Thyroid gland (tissue), 4 donors: ENCODE measurements around the gene TMF1. TPM values are rescaled to one million over a fixed set of nuclear protein-coding genes. Genes with fewer than 3 reads are reported as not detected.

Experiments used
- DNase-seq, 2 donors: peaks; one replicate each; pipeline ENCODE4 v3.0.0-alpha.2; 2019
- H3K27ac ChIP-seq, 3 donors: fragments of 200-600 bp; sonication (generic); 1 replicate in 2 of 3; 2 replicates in 1 of 3; pipeline ENCODE4 v1.5.1; 2016 to 2019; ENCODE audit warnings: mild to moderate bottlenecking in 1 of 3, moderate library complexity in 1 of 3
- H3K27me3 ChIP-seq: fragments of 200-600 bp; sonication (generic); one replicate; pipeline ENCODE4 v1.5.1; 2019
- H3K36me3 ChIP-seq, 2 donors: fragments of 200-600 bp; sonication (generic); one replicate each; pipeline ENCODE4 v1.5.1; 2016 to 2019
- H3K4me1 ChIP-seq, 2 donors: fragments of 200-600 bp; sonication (generic); one replicate each; pipeline ENCODE4 v1.5.1; 2017 to 2019
- H3K4me3 ChIP-seq, 3 donors: fragments of 200-600 bp; sonication (generic); replicated peaks in 1 of 3; 1 replicate in 2 of 3; 2 replicates in 1 of 3; pipeline ENCODE4 v1.5.1; 2016; ENCODE audit warnings: mild to moderate bottlenecking in 1 of 3
- H3K9me3 ChIP-seq: fragments of 200-600 bp; sonication (generic); one replicate; pipeline ENCODE4 v1.5.1; 2017
- CTCF ChIP-seq, 6 experiments: fragments of 200-600 bp in 3 of 6; fragments of 450-650 bp in 3 of 6; sonication (generic) in 3 of 6; IDR thresholded peaks; one replicate each; pipeline ENCODE4 v1.5.1; 2016 to 2019; ENCODE audit warnings: antibody characterized with exemption in 6 of 6, mild to moderate bottlenecking in 2 of 6, inconsistent platforms in 1 of 6, moderate library complexity in 1 of 6
- POLR2A ChIP-seq, 2 donors: fragments of 450-650 bp; IDR thresholded peaks; one replicate each; pipeline ENCODE4 v1.6.1; 2017; ENCODE audit warnings: antibody characterized with exemption in 2 of 2, mild to moderate bottlenecking in 2 of 2, moderate library complexity in 1 of 2
- WGBS, 2 donors: methylation state at CpG; one replicate each; pipeline ENCODE4 v1.1.5; 2017; 5-methylcytosine and 5-hydroxymethylcytosine counted together
- intact Hi-C: fragments of 100-400 bp; cut with DNase I; formaldehyde crosslinking; loops from one replicate; pipeline ENCODE4 v1.15.1; 2023
- total RNA-seq, 4 donors: library from RNA; depleted of rRNA; stranded (reverse); fragments of >200 nt; gene quantifications; one replicate each; pipeline ENCODE4 v1.2.3, GENCODE V29; 2016

The TMF1 gene
- 10 to 100 TPM; 44.3 to 53.2 (median 50.3) TPM for total RNA-seq

DNA sequence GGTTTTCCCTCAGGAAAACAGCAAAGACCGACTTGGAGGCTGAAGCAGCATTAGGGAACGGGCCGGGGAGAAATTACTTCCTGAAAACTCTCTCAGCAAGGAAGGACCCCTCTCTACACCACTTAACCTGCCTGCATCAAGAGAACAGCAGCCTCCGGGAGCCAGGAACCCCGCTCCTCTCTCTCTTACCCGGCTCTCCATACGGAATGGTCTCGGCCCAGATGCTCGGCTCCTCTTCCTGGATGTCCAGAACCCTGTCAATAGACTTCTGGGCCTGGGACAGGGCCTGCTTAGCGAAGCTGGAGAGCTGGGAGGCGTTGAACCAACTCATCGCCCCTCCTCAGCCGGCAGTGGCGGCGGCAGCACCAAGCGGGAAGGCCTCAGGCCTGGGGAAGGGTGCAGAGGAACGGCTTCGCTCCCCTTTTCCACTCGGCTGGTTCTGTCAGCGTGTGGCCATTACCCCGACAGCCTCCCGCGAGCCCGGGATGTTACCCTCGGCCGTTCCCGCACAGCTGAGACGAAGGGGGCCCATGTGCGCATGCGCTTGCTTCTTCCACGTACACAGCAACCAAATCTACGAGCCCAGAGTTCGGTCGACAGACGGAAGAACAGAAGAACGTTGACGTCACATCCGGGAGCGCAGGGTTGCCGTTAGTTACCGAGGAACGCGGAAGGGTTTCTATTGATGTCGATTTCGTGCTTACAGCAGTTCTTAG lies at the start of gene TMF1:
TMF1 (minus strand) TSS at position 578 of the 716 bp plus-strand sequence; CDS start at position 331, 247 bp downstream.
- Histone ChIP-seq H3K4me1 (peaks cover 14 to 21% of the 10 kb centered on the region in 2 donors), H3K4me3 (peak within 1 kb of the TSS; percentile 44 to 90 (median 83)), H3K9me3 (no peaks in the 10 kb centered on the region), H3K36me3 (peaks cover 15% of the 10 kb centered on the region in 2 donors), H3K27ac (peak within 1 kb of the TSS; percentile 96 to 97 (median 96)), H3K27me3 (no peaks in the 10 kb centered on the region)
- TF ChIP-seq POLR2A (IDR thresholded peaks at IDR 0.05): peak; percentile 58 to 95
- no peak for TF ChIP-seq CTCF (IDR thresholded peaks at IDR 0.05)
- peak; percentile 98 to 99 for DNase-seq
- WGBS, 2 donors: 0% methylated on average over 27 to 32 of the region's 45 CpGs
- intact Hi-C loops: no loop called here

GRCh38 chr3:69099576-69099975 lies 47.4 kb upstream of the TMF1 start:
- Histone ChIP-seq H3K36me3 (peaks cover 13 to 25% of the 10 kb centered on the region in 2 donors), H3K27ac (no peak overlapping the region), H3K9me3 (no peaks in the 10 kb centered on the region), H3K4me3 (no peak overlapping the region), H3K27me3 (no peaks in the 10 kb centered on the region), H3K4me1 (peaks cover 5 to 18% of the 10 kb centered on the region in 2 donors)
- intact Hi-C loops: no loop called here
- TF ChIP-seq CTCF (IDR thresholded peaks at IDR 0.05) (no peak), POLR2A (IDR thresholded peaks at IDR 0.05) (no peak)
- DNase-seq: no peak
- 94 to 95% methylated on average over 4 of the region's 4 CpGs for WGBS, 2 donors

DNA sequence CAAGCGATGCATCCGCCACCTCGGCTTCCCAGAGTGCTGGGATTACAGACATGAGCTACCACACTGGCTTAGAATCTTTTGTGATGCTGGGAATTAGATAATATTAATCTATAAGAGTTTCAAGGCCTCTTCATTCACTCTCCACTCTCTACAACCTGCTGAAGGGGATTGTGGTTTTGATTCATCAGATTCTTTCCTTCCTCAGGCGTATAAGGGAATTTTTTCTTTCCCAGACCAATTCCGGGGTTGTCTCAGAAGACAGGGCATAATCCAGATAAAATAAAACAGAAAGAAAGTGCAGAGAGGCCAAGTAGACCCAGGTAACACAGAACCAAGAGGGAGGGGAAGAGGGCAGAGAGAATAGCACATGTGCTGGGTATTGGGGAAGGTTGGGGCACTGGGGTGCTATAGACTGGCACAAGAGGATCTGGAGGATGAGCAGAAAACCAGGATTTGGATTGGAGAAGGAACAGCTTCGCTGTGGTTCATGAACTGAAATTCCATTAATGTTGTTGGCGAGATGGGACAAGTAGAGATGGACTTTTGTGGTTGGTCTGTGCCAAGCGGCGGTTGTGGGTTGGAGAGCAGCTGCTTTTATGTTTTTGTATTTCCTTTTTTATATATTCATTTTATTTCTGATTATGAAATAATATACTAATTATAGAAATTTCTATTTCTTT lies 45.4 kb upstream of the TMF1 start:
- no peak overlapping the region for H3K27ac ChIP-seq
- TF ChIP-seq CTCF (IDR thresholded peaks at IDR 0.05): no peak
- TF ChIP-seq POLR2A (IDR thresholded peaks at IDR 0.05): no peak

GRCh38 chr3:69096299-69096698 lies 44.2 kb upstream of the TMF1 start:
- H3K4me1 ChIP-seq: peaks cover 34 to 51% of the 10 kb centered on the region in 2 donors
- intact Hi-C loops: no loop called here
- no peaks in the 10 kb centered on the region for H3K36me3 ChIP-seq
- H3K4me3 ChIP-seq: no peak overlapping the region
- DNase-seq: no peak
- TF ChIP-seq POLR2A (IDR thresholded peaks at IDR 0.05): no peak
- no peak for TF ChIP-seq CTCF (IDR thresholded peaks at IDR 0.05)
- H3K9me3 ChIP-seq: no peaks in the 10 kb centered on the region
- WGBS, 2 donors: 93 to 98% methylated on average over 5 of the region's 5 CpGs
- no peaks in the 10 kb centered on the region for H3K27me3 ChIP-seq
- H3K27ac ChIP-seq: peak overlapping the region in 1 of 3 donors; percentile 33

More for the DNA sequence above, 45.4 kb upstream of the TMF1 start:
- no peaks in the 10 kb centered on the region for H3K27me3 ChIP-seq
- DNase-seq: no peak
- intact Hi-C loops: no loop called here
- H3K36me3 ChIP-seq: peaks cover 0 to 8% of the 10 kb centered on the region in 2 donors
- H3K4me3 ChIP-seq: no peak overlapping the region
- 96 to 97% methylated on average over 9 of the region's 9 CpGs for WGBS, 2 donors
- peaks cover 23 to 39% of the 10 kb centered on the region in 2 donors for H3K4me1 ChIP-seq
- no peaks in the 10 kb centered on the region for H3K9me3 ChIP-seq

DNA sequence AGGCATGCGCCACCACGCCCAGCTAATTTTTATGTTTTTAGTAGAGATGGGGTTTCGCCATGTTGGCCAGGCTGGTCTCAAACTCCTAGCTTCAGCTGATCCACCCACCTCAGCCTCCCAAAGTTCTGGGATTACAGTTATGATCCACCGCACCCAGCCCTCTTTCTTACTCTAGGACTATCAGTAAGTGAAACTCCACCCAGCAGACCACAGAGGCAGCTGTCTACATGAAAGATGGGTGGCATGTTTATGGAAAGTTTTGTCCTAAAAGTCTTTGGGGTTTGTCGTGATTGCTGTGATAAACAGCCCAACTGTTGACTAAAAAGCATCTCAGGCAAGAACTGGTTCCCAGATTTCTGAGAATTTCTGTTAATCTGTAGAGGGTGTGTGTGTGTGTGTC lies 43.5 kb upstream of the TMF1 start:
- no peak overlapping the region for H3K4me3 ChIP-seq
- H3K4me1 ChIP-seq: peaks cover 36 to 58% of the 10 kb centered on the region in 2 donors
- DNase-seq: no peak
- intact Hi-C loops: no loop called here
- H3K36me3 ChIP-seq: no peaks in the 10 kb centered on the region
- peak overlapping the region in 1 of 3 donors; percentile 33 for H3K27ac ChIP-seq
- H3K9me3 ChIP-seq: no peaks in the 10 kb centered on the region
- WGBS, 2 donors: 86 to 91% methylated on average over 5 of the region's 5 CpGs
- no peaks in the 10 kb centered on the region for H3K27me3 ChIP-seq
- TF ChIP-seq CTCF (IDR thresholded peaks at IDR 0.05) (no peak), POLR2A (IDR thresholded peaks at IDR 0.05) (no peak)
